HG03571 (cell line): Measurements from ENCODE around the gene MGAT4C.
"Not testable (repeated sequence)": the region's sequence is repeated elsewhere in the genome, so short reads cannot be mapped to it uniquely, and the experiment has no call there.

Experiments
- ATAC-seq: cut with Tn5 transposase; IDR thresholded peaks from one replicate; pipeline ENCODE4 v1.9.1; 2021; ENCODE audit not compliant: unreplicated experiment

Gene MGAT4C

DNA sequence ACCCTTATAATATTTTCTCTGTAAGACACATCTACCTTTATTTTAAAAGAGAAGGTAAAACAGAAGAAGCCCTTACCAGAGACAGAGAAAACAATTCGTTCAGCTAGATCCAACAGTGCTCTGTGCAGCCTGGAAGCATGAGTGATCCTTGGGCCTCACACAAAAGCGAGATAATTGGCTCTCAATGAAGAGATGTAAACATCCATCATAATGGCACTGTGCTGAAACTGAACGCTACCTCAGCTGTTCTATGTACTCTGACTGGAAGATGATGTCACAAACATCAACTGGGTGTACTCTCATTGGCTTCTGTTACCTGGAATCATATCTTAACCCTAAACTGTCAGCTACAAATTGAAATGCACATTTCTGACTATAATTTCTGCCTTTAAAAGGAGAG, at the start of gene MGAT4C:
TSS of gene MGAT4C (minus strand) at position 229 of the 400 bp plus-strand sequence.
- no peak for ATAC-seq

GRCh38 chr12:86296396-86296795, 40.2 kb upstream of the MGAT4C start:
- not testable (repeated sequence) for ATAC-seq

DNA sequence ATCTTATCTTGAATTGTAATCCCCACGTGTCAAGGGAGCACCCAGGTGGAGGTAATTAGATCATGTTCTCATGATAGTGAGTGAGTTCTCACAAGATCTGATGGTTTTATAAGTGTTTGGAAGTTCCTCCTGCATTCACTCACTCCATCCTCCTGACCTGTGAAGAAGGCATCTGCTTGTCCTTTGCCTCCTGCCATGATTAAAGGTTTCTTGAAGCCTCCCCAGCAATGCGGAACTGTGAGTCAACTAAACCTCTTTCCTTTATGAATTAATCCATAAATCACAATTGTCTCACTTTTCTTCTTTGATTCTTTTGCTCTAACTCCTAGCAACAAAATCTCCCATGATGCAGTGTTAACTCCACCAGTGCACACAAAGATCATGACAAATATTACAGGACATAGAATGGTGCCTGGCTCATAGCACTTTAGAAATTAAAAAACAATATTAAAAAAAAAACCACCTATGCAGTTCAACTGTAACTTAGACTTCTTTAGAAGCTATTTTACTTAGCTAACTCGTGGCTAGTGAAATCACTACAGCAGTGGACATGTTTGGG, 37.6 kb upstream of the MGAT4C start:
- ATAC-seq = no peak

- ATAC-seq = no peak
These were observed 36.3 kb upstream of the MGAT4C start for GRCh38 chr12:86292480-86292879.

GRCh38 chr12:86290615-86291014, 34.4 kb upstream of the MGAT4C start:
- no peak for ATAC-seq

GRCh38 chr12:86286119-86286518, 29.9 kb upstream of the MGAT4C start:
- no peak for ATAC-seq

DNA sequence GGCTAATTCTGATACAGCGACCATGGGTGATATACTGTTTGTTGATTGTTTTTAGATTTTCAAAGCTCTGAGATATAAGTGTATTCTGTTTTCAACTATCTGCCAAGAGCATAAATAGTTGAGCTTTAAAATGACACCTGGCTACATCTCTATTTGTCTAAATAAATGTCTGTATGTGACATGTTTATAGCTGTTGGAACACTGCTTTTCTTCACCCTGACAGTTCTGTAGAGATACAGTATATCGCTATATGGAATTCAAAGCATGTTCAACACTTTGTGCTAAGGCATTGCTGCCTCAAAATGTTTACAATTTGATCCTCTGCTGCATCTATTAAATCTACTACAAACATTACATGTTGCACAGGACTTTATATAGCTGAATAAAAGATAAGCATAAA, 27.4 kb upstream of the MGAT4C start:
- ATAC-seq = no peak

- ATAC-seq = no peak
These were observed 19.2 kb upstream of the MGAT4C start for GRCh38 chr12:86275356-86275755.

GRCh38 chr12:86265329-86265695, 9.1 kb upstream of the MGAT4C start:
- no peak for ATAC-seq

DNA sequence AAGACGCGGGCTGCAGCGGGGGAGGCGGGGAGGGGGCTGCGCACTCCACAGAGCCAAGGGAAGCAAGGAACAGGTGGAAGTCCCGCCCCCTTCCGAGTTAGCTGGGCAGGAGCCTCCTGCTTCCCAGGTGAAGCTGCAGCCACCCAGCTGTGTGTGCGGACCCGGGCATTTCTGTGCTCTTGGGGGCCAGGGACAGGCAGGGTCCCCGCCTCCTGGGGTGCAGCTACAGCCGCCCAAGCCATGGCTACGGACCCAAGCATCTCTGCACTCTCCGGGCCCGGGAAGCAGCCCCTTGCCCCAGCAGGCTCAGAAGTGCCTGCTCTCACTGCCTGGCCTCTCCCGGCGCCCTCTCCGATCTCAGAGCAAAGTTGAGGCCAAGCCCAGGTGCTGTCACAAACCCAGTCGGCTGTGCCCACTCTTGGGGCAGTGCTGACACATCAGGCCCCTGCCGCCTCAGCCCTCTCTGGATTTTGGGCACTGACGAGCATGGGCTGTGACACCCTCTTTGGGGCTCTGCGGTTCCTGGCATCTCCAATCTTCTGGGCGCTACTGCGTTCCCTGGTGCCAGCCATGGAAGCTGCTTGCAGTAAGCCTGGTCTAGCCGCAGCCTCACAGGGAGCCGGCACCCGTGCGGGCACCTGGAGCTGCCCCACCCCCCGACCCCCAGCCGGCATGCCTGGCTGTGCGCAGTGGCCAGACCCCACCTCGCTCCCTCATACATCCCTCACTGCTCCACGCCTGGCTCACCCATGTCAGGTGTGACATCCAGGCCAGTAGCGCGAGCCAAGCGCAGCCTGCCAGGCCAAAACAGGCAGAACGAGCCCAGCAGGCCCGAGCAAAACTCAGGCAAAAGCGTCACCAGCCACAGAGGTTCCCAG, 8.5 kb upstream of the MGAT4C start:
- ATAC-seq = no peak

DNA sequence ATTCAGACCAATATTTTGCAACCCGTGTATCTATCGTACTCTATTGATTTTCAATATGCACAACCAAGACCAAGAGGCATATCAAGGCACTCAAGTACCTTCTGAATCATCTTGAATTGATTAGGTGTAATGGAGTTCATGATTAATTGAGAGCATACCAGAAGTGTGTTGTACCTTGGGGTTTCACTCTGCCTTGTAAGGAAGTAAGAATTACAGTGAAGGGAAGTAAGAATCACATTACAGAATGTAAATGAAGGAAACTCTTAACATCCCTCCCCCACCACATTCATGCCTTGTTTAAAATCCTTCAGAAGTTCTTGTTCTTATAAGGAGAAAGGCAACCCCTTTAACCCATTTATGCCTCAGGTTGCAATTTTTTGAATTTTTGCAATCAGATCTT, 5.4 kb upstream of the MGAT4C start:
- no peak for ATAC-seq

DNA sequence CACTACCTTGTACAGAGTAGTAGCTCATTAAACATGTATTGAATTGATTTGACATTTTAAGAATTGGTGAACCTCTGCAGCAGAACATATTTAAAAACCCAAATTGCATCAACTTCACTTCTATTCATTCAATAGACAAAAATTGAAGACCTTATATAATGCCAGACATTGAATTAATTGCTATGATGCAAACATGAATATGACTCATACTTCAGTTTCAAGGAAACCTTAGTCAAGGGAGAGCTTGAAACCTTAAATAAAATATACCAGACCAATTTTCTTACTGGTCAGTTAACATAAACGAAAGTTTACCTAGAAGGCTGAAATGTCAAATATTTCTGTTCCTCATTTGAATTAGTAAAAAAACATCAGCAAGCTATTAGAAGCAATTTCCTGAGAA, 5.0 kb upstream of the MGAT4C start:
- ATAC-seq = no peak

DNA sequence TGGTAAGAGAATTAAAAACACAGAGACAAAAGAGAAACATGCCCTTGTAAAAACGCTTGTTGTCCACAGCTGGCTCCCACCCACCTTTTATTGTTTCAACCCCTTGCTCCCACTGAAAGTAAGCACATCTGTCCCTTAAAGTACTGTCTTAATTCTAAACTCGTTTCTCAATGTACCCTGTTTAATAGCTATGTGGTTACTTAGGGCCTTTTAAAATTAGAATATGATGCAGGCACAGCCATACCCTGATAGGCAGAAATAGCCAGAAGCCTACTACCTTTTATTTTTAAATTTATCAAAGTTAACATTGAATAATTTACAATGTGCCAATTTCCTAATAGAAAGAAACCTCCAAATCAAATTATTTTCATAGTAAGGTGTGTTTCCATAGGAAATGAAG, 4.0 kb upstream of the MGAT4C start:
- no peak for ATAC-seq

- ATAC-seq = no peak
These were observed 943 bp upstream of the MGAT4C start for GRCh38 chr12:86257134-86257533.

- no peak for ATAC-seq
These were observed 1.6 kb downstream of the MGAT4C start for GRCh38 chr12:86254399-86255107.

DNA sequence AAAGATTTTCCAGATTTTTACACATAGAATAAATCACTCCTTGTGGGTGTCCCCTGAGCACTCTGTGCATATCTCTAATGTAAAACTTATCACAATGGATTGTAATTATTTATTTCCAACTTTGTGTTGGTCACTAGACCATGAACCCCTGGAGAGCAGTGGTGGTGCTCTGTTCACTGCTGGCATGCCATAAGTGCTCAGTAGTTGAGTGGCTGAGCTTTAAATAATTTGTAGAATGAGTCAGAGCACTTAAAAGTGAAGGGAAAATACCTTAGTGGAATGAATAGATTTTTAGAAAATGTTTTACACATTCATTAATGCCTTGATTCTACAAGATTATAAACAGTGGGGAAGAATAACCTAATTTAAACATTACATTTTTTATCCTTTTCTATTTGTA, 6.3 kb downstream of the MGAT4C start:
- ATAC-seq = no peak

- no peak for ATAC-seq
These were observed 6.9 kb downstream of the MGAT4C start for GRCh38 chr12:86249276-86249675.

DNA sequence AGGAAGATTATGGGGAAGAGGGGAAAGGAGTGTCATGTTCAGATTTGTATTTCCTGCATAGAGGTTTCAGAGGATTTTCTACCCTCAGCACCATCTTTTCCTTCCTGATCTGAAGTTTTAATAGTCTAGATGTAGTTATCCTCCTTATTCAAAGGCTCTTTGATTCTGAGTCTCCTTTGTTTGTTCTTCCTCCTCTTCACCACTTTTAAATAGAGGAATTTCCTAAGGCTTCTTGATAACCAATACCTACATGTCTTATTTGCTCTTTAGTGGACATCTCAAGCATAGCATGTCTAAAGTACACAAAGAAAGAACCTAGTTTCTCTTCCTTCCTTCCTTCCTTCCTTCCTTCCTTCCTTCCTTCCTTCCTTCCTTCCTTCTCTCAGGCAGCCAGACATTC, 8.3 kb downstream of the MGAT4C start:
- no peak for ATAC-seq

DNA sequence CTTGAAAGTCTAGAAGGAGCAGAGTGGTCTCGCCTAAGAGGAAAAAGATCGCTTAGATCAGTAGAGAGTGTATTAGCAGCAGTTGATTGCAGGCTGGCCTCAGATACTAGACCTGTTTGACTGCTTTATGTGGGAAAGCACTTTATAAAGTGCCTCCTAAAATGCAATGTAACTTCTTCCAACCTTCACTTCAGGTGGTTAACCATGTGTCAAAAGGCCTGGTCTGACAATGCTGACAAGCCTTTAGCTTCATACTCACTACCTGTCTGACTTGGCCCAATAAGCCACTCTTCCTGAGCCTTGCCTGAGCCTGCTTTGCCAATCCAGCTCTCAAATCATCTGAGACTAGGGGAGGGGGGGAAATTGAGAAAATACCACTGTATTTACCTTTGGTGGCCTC, 14.6 kb downstream of the MGAT4C start:
- no peak for ATAC-seq

DNA sequence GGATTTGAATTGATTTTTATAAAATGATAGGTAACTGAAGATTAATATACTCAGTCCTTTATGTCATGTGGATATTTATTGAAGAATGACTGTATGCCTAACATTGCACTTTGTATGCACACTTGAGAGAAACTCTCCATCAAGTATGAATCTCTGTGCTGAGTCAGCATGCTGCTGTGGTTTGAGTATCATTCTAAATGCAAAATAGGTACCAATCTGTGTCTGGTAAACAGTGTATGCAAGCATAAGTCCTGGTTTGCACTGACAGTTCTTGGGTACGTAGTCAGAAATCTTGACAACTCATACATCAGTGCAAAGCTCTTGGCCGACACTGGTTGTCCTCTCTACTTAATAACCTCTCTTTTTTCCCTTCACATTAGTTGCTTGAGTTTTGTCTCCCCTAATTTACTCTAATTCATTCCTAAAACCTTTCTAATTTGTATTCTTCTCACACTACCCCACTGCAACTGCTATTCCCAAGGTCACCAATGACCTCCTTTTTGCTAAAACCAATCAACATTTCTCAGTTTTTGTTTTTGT, 21.8 kb downstream of the MGAT4C start:
- no peak for ATAC-seq

GRCh38 chr12:86233126-86233525, 23.1 kb downstream of the MGAT4C start:
- no peak for ATAC-seq
